WTC11 (cell line): ENCODE data around the gene LONP2. TPM values are rescaled to one million over a fixed set of nuclear protein-coding genes. Genes with fewer than 3 reads are reported as not detected.
A peak's percentile ranks its signal among the peaks of the same experiment; 100 is the strongest.

Experiments
- ATAC-seq: fragments of 200-7000 bp; cut with Tn5 transposase; 2 replicates; pipeline ENCODE4 v1.10.0; 2021; ENCODE audit warnings: mild to moderate bottlenecking, moderate library complexity
- CTCF ChIA-PET: fragments of 300-600 bp; sonication (Branson Sonifier 250); formaldehyde crosslinking; loops from one replicate; lab custom pipeline; 2021; ENCODE audit warnings: antibody characterized with exemption; lab: Charles Lee
- POLR2A ChIA-PET: fragments of 350-600 bp; sonication (Branson Sonifier 250); formaldehyde crosslinking; loops from one replicate; lab custom pipeline; 2021; ENCODE audit warnings: antibody characterized with exemption; lab: Charles Lee
- DNase-seq: peaks from one replicate; pipeline ENCODE4 v3.0.0; 2021; ENCODE audit warnings: low spot score
- H3K27ac Mint-ChIP-seq: 2 replicates; pipeline ENCODE4 v1.8.0; 2021; ENCODE audit warnings: mixed read lengths
- H3K27me3 Mint-ChIP-seq: 2 replicates; pipeline ENCODE4 v1.8.0; 2021; ENCODE audit warnings: low read depth, mild to moderate bottlenecking, moderate library complexity, mixed read lengths
- H3K36me3 Mint-ChIP-seq: 2 replicates; pipeline ENCODE4 v1.8.0; 2021; ENCODE audit warnings: mixed read lengths
- H3K4me1 Mint-ChIP-seq: 2 replicates; pipeline ENCODE4 v1.8.0; 2022; ENCODE audit warnings: mixed read lengths
- H3K4me3 Mint-ChIP-seq: 2 replicates; pipeline ENCODE4 v1.8.0; 2021; ENCODE audit warnings: mild to moderate bottlenecking, moderate library complexity, mixed read lengths
- H3K9me3 Mint-ChIP-seq: 2 replicates; pipeline ENCODE4 v1.8.0; 2021; ENCODE audit warnings: mixed read lengths
- ARID4B ChIP-seq: sonication (generic); formaldehyde crosslinking; IDR thresholded peaks from 2 replicates; pipeline ENCODE4 v1.8.0; 2023; ENCODE audit warnings: missing genetic modification reagents, mild to moderate bottlenecking, borderline replicate concordance
- E2F4 ChIP-seq: sonication (generic); formaldehyde crosslinking; IDR thresholded peaks from 2 replicates; pipeline ENCODE4 v1.8.1; 2022; ENCODE audit warnings: low read depth, mild to moderate bottlenecking, moderate library complexity, missing genetic modification reagents, borderline replicate concordance
- ELF4 ChIP-seq: sonication (generic); formaldehyde crosslinking; IDR thresholded peaks from 2 replicates; pipeline ENCODE4 v1.8.1; 2022; ENCODE audit warnings: low read depth, mild to moderate bottlenecking, moderate library complexity, missing genetic modification reagents
- FOXJ3 ChIP-seq: sonication (generic); formaldehyde crosslinking; IDR thresholded peaks from 2 replicates; pipeline ENCODE4 v1.9.0; 2021; ENCODE audit warnings: missing genetic modification reagents, mild to moderate bottlenecking, borderline replicate concordance
- GTF2I ChIP-seq: fragments of 250-450 bp; sonication (Bioruptor Pico); conservative IDR thresholded peaks from 2 replicates; pipeline ENCODE4 v1.4.0; 2021; ENCODE audit warnings: mild to moderate bottlenecking
- IRF1 ChIP-seq: sonication (generic); formaldehyde crosslinking; IDR thresholded peaks from 2 replicates; pipeline ENCODE4 v1.8.0; 2023; ENCODE audit warnings: missing genetic modification reagents
- MLX ChIP-seq: sonication (generic); formaldehyde crosslinking; IDR thresholded peaks from 2 replicates; pipeline ENCODE4 v1.8.1; 2023; ENCODE audit warnings: mild to moderate bottlenecking, missing genetic modification reagents, moderate library complexity
- RELA ChIP-seq: sonication (generic); formaldehyde crosslinking; IDR thresholded peaks from 2 replicates; pipeline ENCODE4 v1.8.1; 2022; ENCODE audit warnings: missing genetic modification reagents, mild to moderate bottlenecking, borderline replicate concordance
- RORB ChIP-seq: fragments of 250-450 bp; sonication (Bioruptor Pico); IDR thresholded peaks from 2 replicates; pipeline ENCODE4 v1.9.0; 2021; ENCODE audit warnings: mild to moderate bottlenecking
- SP1 ChIP-seq: sonication (generic); formaldehyde crosslinking; conservative IDR thresholded peaks from 2 replicates; pipeline ENCODE4 v1.8.1; 2022; ENCODE audit warnings: missing genetic modification reagents
- TEAD4 ChIP-seq: sonication (generic); formaldehyde crosslinking; IDR thresholded peaks from 2 replicates; pipeline ENCODE4 v1.8.0; 2022; ENCODE audit warnings: mild to moderate bottlenecking, missing genetic modification reagents
- ZNF121 ChIP-seq: sonication (generic); formaldehyde crosslinking; IDR thresholded peaks from 2 replicates; pipeline ENCODE4 v1.8.0; 2023; ENCODE audit warnings: missing genetic modification reagents
- ZNF423 ChIP-seq: fragments of 250-450 bp; sonication (Bioruptor Pico); IDR thresholded peaks from 2 replicates; pipeline ENCODE4 v2.1.2; 2022; ENCODE audit warnings: mild to moderate bottlenecking, moderate library complexity
- ZNF532 ChIP-seq: fragments of 250-450 bp; sonication (Bioruptor Pico); IDR thresholded peaks from 2 replicates; pipeline ENCODE4 v1.9.0; 2021; ENCODE audit warnings: mild to moderate bottlenecking, borderline replicate concordance
- ZSCAN18 ChIP-seq: fragments of 250-450 bp; sonication (Bioruptor Pico); IDR thresholded peaks from 2 replicates; pipeline ENCODE4 v2.1.2; 2022; ENCODE audit warnings: mild to moderate bottlenecking, moderate library complexity
- total RNA-seq: library from RNA; stranded (reverse); gene quantifications from 3 replicates; pipeline ENCODE4 v1.2.3, GENCODE V29; 2021

Gene LONP2
- total RNA-seq, 1 experiment from 2014 or later = 28.4 TPM

- no peak for ATAC-seq
- no peak for DNase-seq
- H3K4me1 Mint-ChIP-seq = peaks cover 20% of the 10 kb centered on the region
- peaks cover 56% of the 10 kb centered on the region for H3K36me3 Mint-ChIP-seq
- no peak overlapping the region for H3K4me3 Mint-ChIP-seq
- peaks cover 33% of the 10 kb centered on the region for H3K9me3 Mint-ChIP-seq
- ChIA-PET POLR2A (no interaction called here), CTCF (interaction anchor here (1.7 to 2.1 kb wide), 2 partner anchors 60 to 331 kb away, joined by 5 to 10 read pairs; no protein-coding TSS in a partner anchor)
- no peak for TF ChIP-seq RORB (CRISPR knock-in tag)
- no peak for TF ChIP-seq ZNF121 (CRISPR knock-in tag)
- no peak for TF ChIP-seq TEAD4 (CRISPR knock-in tag)
- TF ChIP-seq FOXJ3 (CRISPR knock-in tag) = no peak
- TF ChIP-seq ZNF423 (CRISPR knock-in tag) = no peak
- no peak for TF ChIP-seq MLX (CRISPR knock-in tag)
- TF ChIP-seq SP1 (CRISPR knock-in tag) = no peak
- no peak for TF ChIP-seq ELF4 (CRISPR knock-in tag)
- no peak for TF ChIP-seq E2F4 (CRISPR knock-in tag)
- TF ChIP-seq GTF2I = no peak
- no peak for TF ChIP-seq RELA
- TF ChIP-seq ZSCAN18 (CRISPR knock-in tag) = no peak
- no peak for TF ChIP-seq ZNF532 (CRISPR knock-in tag)
- no peak for TF ChIP-seq ARID4B
- no peak for TF ChIP-seq IRF1 (CRISPR knock-in tag)
- H3K27me3 Mint-ChIP-seq = no peaks in the 10 kb centered on the region
- H3K27ac Mint-ChIP-seq = peak overlapping the region; percentile 69; the same call in 1 of the 2 replicates
These were observed 47.7 kb downstream of the LONP2 start for GRCh38 chr16:48291754-48292153.
